Chondrocyte (in vitro differentiated cells): ENCODE measurements around the gene RERE. TPM values are rescaled to one million over a fixed set of nuclear protein-coding genes. Genes with fewer than 3 reads are reported as not detected.
"Not testable (repeated sequence)": the region's sequence is repeated elsewhere in the genome, so short reads cannot be mapped to it uniquely, and the experiment has no call there.

Experiments
- DNase-seq: peaks from one replicate; pipeline ENCODE4 v3.0.0; 2021; ENCODE audit warnings: mixed read lengths, low spot score
- H3K27ac Mint-ChIP-seq: one replicate; pipeline ENCODE4 v1.8.0; 2021; ENCODE audit warnings: mild to moderate bottlenecking, moderate library complexity, mixed read lengths; ENCODE audit not compliant: unreplicated experiment
- H3K27me3 Mint-ChIP-seq: 2 replicates; pipeline ENCODE4 v1.8.0; 2021; ENCODE audit warnings: low read depth, mixed read lengths
- H3K36me3 Mint-ChIP-seq: 2 replicates; pipeline ENCODE4 v1.8.0; 2021; ENCODE audit warnings: low read depth, mixed read lengths
- H3K4me1 Mint-ChIP-seq: 2 replicates; pipeline ENCODE4 v1.8.0; 2021; ENCODE audit warnings: low read depth, mild to moderate bottlenecking, mixed read lengths
- H3K4me3 Mint-ChIP-seq: one replicate; pipeline ENCODE4 v1.8.0; 2021; ENCODE audit warnings: mild to moderate bottlenecking, moderate library complexity, mixed read lengths; ENCODE audit not compliant: unreplicated experiment
- H3K9me3 Mint-ChIP-seq: 2 replicates; pipeline ENCODE4 v1.8.0; 2021; ENCODE audit warnings: low read depth, mixed read lengths
- total RNA-seq: library from RNA; stranded (reverse); gene quantifications from 3 replicates; pipeline ENCODE4 v1.2.1, GENCODE V29; 2021
- TF ChIP-seq, protein P1 (sequence below): fragments of 200-600 bp; sonication (generic); IDR thresholded peaks from 2 replicates; pipeline ENCODE4 v1.5.0; 2021; ENCODE audit warnings: antibody characterized with exemption, mild to moderate bottlenecking, moderate library complexity

Gene RERE
- total RNA-seq, 1 donor from 2014 or later: 64.9 TPM

DNA sequence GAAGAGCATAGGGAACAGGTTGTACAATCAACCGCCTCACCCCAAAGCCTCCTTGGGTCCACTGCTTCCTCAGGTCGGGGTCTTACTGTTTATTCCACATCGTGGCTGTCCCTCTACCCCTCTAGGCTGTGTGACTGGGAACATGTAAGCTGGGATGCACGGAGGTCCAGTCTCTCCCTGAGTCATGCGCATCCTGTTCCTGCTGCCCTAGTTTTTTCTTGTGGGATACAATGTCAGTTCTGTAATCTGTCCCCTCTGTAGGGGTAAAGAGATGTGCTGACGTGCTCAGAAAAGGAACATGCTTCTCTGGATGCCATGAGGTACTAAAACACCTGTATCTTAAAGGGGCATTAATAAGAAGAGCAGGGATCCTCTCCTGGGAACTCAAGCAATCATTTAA, 433.4 kb downstream of the RERE start:
- H3K36me3 Mint-ChIP-seq: peaks cover 8% of the 10 kb centered on the region
- H3K4me3 Mint-ChIP-seq: no peak overlapping the region
- no peaks in the 10 kb centered on the region for H3K27me3 Mint-ChIP-seq
- H3K9me3 Mint-ChIP-seq: no peaks in the 10 kb centered on the region
- TF ChIP-seq, protein P1, sequence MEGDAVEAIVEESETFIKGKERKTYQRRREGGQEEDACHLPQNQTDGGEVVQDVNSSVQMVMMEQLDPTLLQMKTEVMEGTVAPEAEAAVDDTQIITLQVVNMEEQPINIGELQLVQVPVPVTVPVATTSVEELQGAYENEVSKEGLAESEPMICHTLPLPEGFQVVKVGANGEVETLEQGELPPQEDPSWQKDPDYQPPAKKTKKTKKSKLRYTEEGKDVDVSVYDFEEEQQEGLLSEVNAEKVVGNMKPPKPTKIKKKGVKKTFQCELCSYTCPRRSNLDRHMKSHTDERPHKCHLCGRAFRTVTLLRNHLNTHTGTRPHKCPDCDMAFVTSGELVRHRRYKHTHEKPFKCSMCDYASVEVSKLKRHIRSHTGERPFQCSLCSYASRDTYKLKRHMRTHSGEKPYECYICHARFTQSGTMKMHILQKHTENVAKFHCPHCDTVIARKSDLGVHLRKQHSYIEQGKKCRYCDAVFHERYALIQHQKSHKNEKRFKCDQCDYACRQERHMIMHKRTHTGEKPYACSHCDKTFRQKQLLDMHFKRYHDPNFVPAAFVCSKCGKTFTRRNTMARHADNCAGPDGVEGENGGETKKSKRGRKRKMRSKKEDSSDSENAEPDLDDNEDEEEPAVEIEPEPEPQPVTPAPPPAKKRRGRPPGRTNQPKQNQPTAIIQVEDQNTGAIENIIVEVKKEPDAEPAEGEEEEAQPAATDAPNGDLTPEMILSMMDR: no peak
- no peak for DNase-seq
- peak overlapping the region; percentile 41 for H3K27ac Mint-ChIP-seq
- H3K4me1 Mint-ChIP-seq: peaks cover 56% of the 10 kb centered on the region

DNA sequence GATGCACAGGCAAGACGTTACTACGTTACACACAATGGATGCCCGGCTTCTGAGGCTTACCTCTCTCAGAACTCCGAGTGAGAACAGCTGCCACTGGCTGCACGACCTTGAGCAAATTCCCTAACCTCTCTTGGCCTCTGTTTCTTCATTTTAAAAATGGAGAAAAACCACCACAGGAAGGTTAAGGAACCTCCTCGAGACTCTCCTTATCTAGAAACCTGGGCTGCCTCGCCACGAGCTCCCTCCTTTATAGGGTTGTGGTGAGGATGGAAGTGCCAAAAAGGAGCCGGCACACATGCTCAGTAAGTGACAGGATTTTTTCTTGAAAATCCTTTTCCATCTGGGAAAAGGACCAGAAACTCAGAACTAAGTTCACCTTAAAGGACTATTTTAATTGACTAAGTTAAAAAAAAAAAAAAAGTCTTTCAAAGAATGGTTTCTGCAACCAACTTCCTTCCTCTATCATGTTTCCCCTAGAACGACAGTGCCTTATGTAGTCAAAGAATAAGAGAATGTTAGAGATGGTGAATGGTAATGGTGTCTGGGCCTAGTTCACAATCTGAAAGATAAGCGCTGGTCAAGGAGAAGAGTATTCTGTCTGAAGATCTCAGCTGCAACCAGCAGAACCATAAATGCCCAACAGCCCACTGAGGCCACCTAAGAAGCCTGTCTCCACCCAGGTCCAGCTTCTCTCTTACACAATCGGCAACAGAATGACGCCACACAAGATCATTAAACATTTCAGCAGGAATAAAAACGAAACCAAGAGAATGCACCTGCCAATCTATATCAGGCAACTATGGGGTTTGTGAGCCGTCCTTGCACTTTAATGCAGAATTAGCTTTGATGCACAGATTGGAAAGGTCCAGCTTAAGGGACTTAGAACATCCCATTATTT, 434.6 kb downstream of the RERE start:
- H3K4me3 Mint-ChIP-seq: no peak overlapping the region
- H3K27me3 Mint-ChIP-seq: no peaks in the 10 kb centered on the region
- DNase-seq: no peak
- no peak overlapping the region for H3K27ac Mint-ChIP-seq
- peaks cover 6% of the 10 kb centered on the region for H3K36me3 Mint-ChIP-seq
- peaks cover 63% of the 10 kb centered on the region for H3K4me1 Mint-ChIP-seq
- TF ChIP-seq, protein P1: no peak
- H3K9me3 Mint-ChIP-seq: no peaks in the 10 kb centered on the region

DNA sequence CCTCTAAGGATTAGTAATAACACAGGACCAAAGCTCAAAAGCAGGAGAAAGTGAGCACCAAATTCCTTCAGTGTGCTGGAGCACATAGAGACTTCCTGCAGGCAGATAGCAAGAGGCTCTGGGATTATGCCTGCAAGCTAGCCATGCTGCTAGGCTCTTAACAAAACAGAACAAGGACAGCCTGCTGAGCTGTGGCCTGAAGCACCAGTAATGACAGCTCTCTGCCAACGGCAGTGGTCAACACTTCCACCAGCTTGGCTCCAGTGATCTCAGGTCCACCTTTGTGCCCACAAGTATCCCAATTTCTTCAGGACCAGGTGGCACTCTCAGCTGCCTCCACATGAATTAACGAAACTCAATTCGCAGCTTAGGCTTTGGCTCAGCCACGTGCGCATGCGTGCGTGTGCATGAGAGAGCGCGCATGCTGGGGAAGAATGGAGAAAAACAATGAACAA, 435.4 kb downstream of the RERE start:
- no peak overlapping the region for H3K4me3 Mint-ChIP-seq
- peak overlapping the region; percentile 38 for H3K27ac Mint-ChIP-seq
- peaks cover 60% of the 10 kb centered on the region for H3K4me1 Mint-ChIP-seq
- no peaks in the 10 kb centered on the region for H3K9me3 Mint-ChIP-seq
- no peak for DNase-seq
- no peaks in the 10 kb centered on the region for H3K27me3 Mint-ChIP-seq
- H3K36me3 Mint-ChIP-seq: peaks cover 5% of the 10 kb centered on the region
- TF ChIP-seq, protein P1: no peak

DNA sequence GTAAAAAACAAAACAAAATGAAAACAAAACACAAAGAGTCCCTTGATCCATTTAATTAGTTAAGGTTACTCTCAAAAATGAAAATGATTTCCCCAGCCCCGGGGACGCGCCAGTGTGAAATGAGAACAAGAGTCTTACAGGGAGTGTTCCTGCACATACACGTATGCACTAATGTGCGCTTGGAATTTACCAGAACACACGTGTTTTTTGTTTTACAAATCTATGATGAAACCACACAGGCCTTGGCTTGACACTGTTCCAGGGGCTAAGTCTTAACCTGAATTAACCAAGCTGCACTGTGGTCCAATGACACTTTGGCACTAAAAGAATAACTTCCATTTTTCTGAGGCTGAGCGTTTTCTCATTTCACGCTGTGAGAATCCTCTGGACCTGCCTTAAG, 435.8 kb downstream of the RERE start:
- Mint-ChIP-seq H3K9me3 (no peaks in the 10 kb centered on the region), H3K27ac (peak overlapping the region; percentile 38)
- DNase-seq: no peak

DNA sequence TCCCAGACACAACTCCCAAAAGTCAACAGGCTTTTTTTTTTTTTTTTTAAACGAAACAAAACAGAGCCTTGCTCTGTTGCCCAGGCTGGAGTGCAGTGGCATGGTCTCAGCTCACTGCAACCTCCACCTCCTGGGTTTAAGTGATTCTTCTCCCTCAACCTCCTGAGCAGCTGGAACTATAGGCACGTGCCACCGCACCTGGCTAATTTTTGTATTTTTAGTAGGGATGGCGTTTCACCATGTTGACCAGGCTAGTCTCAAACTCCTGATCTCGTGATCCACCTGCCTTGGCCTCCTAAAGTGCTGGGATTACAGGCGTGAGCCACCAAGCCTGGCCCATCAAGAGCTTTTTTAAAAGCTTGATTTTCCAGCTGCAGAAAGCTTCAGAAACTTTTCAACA, 437.1 kb downstream of the RERE start:
- not testable (repeated sequence) for H3K36me3 Mint-ChIP-seq, H3K27me3 Mint-ChIP-seq, H3K4me3 Mint-ChIP-seq, DNase-seq, H3K9me3 Mint-ChIP-seq, H3K27ac Mint-ChIP-seq
- H3K4me1 Mint-ChIP-seq: peaks cover 50% of the 10 kb centered on the region

More for the DNA sequence above, 435.8 kb downstream of the RERE start:
- Mint-ChIP-seq H3K4me3 (no peak overlapping the region), H3K27me3 (no peaks in the 10 kb centered on the region), H3K4me1 (peaks cover 57% of the 10 kb centered on the region), H3K36me3 (peaks cover 5% of the 10 kb centered on the region)
- TF ChIP-seq, protein P1: no peak
